HG03108 (cell line): Measurements from ENCODE around the gene EXOC4.
"Not testable (repeated sequence)": the region's sequence is repeated elsewhere in the genome, so short reads cannot be mapped to it uniquely, and the experiment has no call there.

Experiments
- ATAC-seq: cut with Tn5 transposase; IDR thresholded peaks from one replicate; pipeline ENCODE4 v1.9.1; 2021; ENCODE audit warnings: moderate library complexity; ENCODE audit not compliant: unreplicated experiment

EXOC4 gene

DNA sequence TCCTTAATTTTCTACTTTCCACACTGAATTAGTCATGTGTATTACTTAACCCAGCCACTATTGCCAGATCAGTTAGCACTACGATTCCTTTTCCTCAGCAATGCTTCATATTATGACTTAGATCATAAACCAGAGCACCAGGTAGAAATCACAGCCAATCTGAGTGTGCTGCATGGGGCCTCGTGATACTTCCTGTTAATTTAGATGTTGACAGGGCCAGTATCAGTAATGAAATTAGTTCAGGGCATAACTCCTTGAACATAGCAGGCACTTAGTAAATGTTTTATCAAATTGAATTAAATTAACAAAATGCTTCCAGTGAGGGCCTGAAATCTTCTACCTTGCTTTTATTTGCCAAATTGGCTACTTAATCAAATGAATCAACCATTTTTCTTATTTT, 705.0 kb downstream of the EXOC4 start:
- no peak for ATAC-seq

DNA sequence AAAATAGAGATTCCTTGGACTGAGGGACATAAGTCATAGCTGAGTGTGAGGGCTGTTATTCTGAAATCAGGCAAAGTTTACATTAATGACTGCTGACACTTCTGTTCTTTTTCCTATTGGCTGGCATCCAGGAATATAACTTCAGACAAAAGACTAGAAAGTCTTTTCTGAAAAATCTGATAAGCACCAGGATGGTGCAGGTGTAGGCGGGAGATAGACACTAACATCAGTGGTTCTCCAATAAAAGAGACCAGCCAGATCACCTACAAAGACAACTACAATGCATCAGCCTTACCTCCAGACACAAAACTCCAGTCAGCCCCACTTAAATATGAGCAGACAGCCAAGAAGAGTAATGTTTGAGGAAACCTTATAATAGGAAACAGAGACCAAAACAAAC, 705.9 kb downstream of the EXOC4 start:
- ATAC-seq, result no peak

DNA sequence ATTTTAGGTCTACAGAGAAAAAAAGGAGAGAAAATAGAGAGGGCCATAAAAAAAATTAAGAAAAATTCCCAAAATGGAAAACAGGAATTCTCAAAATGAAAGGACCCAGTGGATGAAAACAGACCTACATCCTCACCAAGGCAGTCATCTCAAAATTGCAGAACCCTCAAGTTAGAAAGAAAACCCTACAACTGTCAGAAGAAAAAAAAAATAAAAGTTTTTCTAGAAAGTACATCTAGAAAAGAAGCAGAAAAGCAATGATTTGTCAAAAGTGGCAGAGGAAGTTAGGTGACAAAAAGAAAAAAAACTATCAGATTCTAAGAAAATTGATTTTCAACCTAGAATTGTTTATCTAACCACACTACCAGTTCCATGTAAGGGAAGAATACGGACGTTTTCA, 706.6 kb downstream of the EXOC4 start:
- no peak for ATAC-seq

DNA sequence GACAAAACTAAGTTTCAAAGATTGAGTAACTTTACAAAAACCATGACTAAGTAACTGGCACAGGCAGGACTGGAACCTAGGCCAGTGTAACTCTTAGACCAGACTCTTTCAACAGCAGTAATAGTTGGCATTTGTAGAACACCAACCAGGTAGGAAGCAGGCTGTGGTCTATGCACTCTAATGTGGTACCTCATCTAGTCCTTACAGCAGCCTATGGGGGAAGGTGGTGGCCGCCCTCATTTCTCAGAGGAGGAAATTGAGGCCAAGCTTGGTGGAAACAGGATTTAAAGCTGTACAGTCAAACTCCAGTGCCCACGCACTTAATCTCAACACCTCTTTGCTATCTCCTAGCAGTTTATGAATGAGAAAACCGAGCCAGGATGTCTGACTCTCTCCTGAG, 708.8 kb downstream of the EXOC4 start:
- no peak for ATAC-seq

DNA sequence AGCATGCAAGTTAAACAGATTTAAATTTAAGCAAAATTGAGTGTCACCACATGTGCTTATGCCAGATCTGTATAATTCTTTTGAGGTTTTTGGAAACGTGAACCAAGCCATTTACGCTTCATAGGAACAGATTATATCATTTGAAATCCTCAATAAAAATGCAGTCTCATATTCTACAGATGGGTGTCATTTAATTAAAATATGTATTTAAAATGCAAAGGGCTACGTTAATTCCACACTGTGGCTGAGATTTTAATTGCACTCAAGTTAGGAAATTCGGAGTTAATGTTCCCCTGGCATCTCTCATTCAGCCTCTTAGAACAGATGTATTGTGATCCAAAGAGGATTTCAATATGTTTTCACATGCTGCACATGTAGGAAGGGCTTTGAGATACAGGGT, 709.8 kb downstream of the EXOC4 start:
- no peak for ATAC-seq

DNA sequence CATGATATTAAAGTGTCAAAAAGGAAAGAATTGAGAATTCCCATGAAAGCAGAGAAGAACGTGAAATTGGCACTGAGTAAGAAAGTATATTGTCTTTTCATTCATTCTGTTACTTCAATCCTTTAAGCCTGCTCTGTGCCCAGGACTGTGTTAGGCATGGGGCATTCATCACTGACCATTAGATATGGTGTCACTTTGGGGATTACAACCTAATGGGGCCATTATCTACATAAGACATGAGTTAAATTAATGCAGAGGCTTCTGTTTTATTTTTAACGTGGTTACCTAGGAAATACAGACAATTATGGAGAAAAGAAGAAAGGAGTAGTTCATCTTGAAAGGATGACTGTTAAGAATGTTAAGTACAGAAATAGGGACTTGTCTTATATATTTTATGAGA, 710.8 kb downstream of the EXOC4 start:
- no peak for ATAC-seq

DNA sequence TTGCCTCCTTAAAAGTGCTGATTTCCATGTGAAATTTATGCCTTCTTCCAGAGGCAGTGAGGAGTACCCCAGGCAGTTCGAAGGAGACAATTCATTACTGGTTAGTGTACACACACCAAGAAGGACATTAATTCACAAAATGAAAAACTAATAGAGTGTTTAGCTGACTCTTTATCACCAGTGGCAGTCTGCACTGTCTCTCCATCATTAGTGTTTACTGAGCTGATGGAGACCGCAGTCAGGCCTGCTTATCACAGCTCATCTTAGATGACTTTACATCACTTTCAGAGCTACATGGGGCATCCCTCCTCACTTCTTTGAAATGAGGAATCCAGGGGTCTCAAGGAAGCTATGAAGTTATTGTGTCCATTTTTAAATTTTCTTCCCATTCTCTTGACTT, 718.7 kb downstream of the EXOC4 start:
- ATAC-seq, result no peak

DNA sequence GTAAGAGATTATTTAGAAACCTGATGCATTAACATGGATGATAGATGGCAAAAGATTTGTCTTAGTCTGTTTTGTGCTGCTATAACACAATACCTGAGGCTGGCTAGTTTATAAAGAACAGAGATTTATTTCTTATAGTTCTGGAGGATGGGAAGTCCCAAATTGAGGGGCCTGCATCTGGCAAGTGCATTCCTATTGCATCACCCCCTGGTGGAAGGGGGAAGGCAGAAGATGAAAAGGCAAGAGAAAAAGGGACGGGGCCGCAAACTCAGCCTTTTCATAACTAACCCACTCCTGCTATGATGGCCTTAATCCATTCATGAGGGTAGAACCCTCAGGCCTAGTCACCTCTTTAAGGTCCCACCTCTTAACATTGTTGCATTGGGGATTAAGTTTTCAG, 720.8 kb downstream of the EXOC4 start:
- ATAC-seq, result no peak

DNA sequence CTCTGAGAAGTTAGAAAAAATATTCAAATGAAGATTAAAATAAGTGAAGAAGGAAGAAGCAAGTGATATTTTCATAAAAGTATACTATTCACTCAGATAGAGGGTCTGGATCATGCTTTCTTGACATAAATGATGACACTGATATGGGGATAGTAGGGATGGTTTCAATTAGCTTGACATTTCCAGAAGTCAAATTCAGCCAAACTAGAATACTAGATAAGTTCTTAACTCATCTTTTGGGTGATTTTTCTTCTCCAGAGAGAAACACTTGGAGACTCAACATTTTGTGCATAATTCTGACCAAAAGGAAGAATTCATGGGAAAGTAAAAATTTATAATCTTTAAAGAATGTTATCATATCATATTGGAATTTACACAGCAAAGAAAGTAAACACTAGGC, 722.3 kb downstream of the EXOC4 start:
- ATAC-seq, result no peak

DNA sequence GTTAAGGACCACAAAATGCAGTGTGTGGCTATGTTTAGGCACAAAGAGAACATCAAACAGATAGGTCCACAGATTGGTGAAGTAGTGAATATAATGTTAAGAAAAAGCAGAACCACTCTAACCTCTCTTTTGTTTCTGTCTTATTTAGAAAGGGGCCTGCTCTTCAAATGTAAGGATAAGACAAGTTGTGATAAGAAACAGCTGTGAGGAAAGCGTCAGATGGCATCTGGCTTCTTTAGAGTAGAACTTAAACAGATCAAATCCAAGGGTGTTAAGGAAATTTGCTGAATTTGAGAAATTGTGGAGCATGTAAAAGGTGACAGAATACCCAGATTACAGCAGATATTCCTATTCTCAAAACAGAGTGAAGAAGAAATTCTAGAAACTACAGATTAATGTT, 723.3 kb downstream of the EXOC4 start:
- no peak for ATAC-seq

DNA sequence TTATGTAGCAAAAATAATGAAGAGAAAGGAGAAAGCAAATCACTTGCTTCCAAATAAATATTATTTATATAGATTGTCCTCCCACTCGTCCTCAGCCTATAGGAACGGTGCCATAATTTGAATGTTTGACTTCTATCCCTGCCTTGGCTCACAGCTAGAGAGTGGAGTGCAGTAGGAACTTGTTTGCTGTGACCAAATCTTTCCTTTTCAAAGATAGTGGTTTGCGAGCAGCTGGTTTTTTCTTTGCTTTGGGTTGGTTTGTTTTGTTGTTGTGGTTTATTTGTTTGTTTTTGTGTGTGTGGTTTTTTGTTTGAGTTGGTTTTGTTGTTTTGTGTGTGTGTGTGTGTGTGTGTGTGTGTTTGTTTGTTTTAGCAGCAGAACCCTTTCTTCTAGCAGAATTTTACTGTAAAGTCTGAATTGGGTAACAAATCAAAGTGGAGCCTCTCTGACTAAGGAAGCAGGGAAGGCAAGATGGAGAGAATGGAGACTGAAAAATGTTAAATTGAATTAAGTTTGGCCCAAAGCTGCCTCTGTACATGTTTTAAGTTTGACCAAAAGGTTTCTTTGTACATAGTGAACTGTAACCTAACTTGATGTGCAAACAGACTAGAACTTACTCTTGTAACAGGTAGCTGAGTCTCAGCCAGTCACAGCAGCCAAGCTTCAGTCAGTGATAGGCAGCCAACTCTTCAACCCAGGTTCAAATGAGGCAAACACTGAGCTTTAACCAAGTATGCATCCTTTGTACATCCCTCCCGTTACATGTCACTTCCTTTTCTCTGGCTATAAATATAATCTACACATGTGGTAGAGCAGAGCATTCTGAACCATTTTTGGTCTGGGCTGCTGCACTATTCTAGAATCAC, 724.8 kb downstream of the EXOC4 start:
- no peak for ATAC-seq

DNA sequence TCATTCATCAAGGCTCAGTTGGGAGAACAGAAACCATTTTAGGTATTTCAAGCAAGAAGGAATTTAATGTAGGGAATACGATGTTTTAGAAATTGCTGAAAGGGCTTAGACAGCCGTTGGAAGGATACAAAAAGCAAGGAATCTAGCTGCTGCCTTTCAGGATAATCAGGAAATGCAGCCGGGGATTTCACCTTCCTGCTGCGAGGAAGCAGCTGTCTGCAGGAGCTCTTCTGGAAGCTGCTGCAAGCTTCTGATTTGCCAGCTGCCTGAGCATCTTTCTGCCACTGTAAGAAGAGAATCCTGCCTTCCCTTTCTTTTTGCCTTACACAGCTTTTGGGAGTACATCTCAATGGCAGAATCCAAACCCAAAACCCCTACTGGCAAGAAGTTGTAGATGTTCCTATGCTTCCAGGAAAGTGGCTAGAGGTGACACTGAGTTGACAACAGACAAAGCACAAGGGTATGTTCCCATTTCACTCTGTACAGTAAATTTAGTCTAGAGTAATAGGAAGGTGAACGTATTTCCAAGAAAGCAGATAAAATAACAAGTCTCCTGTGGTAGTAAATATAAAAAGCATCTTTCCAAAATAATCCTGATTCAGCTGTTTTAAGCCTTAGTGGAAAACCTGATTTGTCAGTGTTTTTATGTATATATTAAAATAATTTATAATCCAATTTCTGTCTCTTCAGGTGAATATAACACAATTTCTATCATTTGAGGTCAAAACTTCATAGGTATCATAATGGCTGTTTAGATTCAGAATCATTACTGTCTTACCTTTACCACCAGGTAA, 725.8 kb downstream of the EXOC4 start:
- no peak for ATAC-seq

DNA sequence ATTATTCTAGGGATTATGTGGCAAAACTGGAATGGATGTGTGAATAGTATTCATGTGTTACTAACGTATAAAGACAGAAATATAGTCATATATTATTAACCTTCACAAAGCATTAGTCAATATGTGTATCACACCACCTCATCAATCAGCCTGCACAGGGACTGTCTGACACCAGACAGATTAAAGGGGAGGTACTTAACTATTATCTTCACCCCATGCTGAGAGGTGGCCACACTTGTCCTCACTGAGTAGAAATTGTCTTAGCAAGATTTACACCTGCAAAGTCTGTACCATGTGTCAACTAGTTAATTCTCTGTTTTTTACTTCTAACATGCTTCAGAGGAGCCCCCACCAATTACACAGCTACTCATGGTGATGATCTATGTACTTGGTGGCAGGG, 727.9 kb downstream of the EXOC4 start:
- ATAC-seq, result no peak

DNA sequence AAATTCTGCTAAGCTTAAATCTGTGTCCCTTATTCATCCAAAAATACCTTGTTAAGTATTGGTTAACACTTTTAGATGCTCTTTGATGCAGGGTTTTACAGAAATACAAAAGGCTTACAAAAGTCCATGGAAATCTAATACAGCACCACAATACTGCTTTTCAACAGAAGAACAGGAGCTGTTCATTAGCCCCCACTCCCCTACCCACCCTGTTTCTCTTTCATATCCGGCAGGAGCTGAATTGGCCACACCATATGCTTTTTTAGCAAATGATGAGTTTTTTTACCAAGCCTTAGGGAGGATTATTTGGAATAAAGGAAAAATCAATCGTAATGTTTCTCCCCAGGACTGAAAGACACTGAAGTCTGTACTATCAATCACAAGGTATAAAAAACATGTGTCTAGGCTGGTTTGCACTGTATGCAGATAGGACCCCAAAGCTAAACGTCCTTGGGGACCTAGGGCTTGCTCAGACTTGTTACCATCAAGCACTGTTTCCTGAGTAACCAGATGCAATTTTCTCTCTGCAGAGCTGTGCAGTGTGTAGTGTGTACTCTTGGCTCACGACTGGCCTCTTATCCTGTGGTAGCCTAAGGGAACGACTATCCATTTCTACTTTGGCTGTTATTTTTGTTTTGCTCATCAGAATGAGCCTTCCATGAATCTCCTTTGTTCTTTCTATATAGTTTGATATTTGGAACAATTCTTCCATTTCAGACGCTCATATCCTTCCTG, 731.0 kb downstream of the EXOC4 start:
- no peak for ATAC-seq

DNA sequence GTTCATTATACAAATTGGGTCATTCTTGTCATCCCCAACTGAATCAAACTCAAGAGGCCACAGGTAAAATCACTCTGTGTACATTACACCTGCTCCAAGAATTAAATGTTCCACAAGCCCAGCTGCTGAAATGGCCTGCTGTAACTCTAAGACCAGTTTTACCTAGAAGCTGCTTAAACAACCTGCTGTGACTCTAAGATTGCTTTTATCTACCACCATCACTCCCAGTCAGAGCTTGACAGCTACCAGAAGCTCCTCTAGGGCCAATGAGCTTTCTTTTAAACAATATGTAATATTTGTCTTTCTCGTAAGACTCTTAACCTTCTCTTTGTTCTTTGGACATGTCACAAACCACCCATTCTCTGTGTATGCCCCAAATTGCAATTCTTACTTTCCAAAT, 732.4 kb downstream of the EXOC4 start:
- ATAC-seq, result no peak

DNA sequence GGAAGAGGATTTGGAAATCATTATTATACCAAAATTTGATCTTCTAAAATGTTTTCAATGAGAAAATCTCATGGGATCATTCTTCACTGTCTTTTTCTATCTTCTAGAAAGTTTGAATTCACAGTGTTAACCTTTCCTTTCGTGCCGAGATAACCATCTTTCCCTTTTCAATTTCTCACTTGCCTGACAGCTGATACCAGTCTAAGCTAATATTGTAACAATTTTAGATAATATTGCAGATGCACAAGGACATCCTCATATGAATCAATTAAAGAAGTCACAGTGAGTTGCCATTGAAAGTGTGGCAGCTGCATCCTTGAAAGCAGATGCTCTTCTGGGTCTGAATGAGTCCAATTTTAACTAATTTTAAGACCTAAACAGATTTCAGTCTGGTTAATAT, 734.7 kb downstream of the EXOC4 start:
- ATAC-seq, result no peak

DNA sequence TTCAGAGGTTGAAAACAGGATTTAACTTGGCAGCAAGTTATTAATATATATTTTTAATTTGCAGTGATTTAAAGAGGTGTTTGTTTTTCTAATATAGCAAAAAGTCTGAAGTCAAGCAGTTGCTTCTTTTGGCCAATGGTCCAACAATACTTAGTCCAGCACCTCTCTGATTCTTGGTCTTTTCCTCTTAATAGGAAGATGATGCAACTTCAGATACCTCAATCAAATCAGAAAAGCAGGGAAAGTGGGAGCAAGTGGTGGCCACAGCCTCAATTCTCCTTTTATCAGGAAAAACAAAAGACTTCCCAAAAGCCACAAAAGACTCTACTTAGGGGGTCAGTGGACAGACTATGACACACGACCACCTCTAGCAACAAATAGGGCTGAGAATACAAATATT, 740.7 kb downstream of the EXOC4 start:
- ATAC-seq, result no peak

DNA sequence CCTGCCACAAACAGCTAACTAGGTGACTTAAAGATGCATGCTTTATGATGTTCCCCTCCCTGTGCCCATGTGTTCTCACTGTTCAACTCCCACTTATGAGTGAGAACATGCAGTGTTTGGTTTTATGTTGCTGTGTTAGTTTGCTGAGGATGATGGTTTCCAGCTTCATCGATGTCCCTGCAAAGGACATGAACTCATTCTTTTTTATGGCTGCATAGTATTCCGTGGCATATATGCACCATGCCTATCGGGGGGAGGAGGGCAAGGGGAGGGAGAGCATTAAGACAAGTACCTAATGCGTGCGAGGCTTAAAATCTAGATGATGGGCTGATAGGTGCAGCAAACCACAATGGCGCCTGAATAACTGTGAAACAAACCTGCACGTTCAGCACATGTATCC, 741.2 kb downstream of the EXOC4 start:
- not testable (repeated sequence) for ATAC-seq

DNA sequence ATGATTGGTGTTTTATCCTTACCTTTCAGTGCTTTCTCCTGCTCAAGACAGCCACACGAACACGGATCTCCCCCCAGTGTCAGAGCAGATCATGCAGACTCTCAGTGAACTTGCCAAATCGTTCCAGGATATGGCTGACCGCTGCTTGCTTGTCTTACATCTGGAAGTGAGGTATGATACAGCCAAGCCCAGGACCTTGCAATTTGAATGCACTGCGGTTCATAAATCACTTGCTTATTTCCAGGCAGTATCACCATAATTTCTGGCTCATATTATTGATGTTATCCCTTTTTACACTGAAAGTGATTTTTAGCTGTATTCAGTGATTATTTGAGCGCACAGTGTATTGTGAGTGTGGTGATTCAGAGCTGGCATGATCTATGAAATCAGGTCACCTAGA, 744.6 kb downstream of the EXOC4 start:
- ATAC-seq, result no peak

DNA sequence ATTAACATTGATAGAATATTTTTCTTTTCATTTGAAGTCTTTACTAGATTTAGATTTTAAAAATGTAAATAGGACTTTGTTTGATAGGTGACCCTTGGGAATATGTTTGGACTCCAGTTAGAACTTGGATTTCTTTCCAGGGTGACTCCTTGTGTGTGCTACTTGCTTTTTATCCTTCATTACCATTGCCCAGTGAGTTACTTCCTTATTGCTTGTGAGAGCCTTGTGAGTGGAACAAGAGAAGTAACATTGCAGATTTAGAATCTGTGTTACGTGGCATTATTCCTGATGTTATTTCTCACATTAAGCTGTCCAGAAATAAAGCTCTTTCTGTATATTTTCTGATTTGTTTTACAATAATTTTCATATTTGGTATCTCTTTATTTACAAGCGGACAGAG, 746.3 kb downstream of the EXOC4 start:
- ATAC-seq, result no peak

DNA sequence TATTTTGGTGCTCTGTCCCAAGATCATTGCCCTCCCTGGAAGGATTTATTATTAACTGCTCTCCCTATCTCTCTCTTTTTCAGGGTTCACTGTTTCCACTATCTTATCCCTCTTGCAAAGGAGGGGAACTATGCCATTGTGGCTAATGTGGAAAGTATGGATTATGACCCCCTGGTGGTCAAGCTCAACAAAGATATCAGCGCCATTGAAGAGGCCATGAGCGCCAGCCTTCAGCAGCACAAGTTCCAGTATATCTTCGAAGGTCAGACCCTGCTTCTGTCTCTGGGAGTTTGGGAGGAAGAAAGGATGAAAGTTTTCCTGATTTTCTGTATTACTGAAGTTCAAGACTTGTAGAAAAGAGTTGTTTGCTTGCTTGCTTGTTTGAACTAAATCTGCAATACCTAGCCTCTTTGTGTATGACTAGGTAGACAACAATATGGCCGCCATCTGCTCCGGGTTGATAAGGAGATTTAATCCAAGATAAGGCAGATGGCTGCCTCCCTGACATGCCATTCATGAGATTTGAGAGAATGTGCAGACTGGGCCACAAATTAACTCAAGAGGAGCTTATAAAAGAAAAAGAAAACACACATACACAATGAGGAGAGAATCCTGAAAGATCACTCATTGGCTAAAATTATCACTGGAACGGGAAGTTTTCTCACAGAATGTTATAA, 752.1 kb downstream of the EXOC4 start:
- ATAC-seq, result no peak
